Mammary epithelial cell (primary cell): ENCODE data around the gene SNX10.

Source experiments
- EZH2 ChIP-seq: IDR thresholded peaks from 2 replicates; pipeline ENCODE4 v1.6.1; 2012; ENCODE audit warnings: low read length, inconsistent platforms, borderline replicate concordance
- TF ChIP-seq, protein P1 (sequence below), 2 donors: IDR thresholded peaks in 1 of 2; conservative IDR thresholded peaks in 1 of 2; 2 replicates each; pipeline ENCODE4 v1.5.1; 2011 to 2012; ENCODE audit warnings: inconsistent platforms in 2 of 2, low read length in 2 of 2, mild to moderate bottlenecking in 2 of 2, control low read depth in 1 of 2, low read depth in 1 of 2; ENCODE audit not compliant: insufficient read depth in 1 of 2; ENCODE audit errors: extremely low read depth in 1 of 2

DNA sequence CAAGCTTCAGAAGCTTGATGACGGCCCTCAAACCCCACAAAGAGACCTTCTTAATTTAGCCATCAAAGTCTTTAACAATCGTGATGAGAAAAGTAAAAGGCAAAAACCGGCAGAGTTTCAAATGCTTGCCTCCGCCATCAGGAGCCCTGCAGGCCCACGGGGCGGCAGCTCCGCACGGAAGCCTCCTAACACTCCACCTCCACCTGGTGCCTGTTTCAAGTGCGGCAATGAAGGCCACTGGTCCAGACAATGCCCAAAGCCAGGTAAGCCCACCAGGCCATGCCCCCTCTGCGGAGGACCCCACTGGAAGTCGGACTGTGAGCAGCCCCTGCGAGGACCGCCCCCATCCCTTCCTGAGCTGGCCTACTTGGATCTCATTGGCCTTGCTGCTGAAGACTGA, 46.5 kb upstream of the SNX10 start:
- TF ChIP-seq EZH2, result no peak
- TF ChIP-seq, protein P1, sequence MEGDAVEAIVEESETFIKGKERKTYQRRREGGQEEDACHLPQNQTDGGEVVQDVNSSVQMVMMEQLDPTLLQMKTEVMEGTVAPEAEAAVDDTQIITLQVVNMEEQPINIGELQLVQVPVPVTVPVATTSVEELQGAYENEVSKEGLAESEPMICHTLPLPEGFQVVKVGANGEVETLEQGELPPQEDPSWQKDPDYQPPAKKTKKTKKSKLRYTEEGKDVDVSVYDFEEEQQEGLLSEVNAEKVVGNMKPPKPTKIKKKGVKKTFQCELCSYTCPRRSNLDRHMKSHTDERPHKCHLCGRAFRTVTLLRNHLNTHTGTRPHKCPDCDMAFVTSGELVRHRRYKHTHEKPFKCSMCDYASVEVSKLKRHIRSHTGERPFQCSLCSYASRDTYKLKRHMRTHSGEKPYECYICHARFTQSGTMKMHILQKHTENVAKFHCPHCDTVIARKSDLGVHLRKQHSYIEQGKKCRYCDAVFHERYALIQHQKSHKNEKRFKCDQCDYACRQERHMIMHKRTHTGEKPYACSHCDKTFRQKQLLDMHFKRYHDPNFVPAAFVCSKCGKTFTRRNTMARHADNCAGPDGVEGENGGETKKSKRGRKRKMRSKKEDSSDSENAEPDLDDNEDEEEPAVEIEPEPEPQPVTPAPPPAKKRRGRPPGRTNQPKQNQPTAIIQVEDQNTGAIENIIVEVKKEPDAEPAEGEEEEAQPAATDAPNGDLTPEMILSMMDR (conservative IDR thresholded peaks at IDR 0.05 in 1 of 2, IDR thresholded peaks at IDR 0.05 in 1 of 2; ENCODE audit: extremely low read depth in 1 of 2, insufficient read depth in 1 of 2, low read depth in 1 of 2, low read length in 2 of 2), result no peak
